Spleen (tissue), 11 donors: Measurements from ENCODE around the gene NR1D2. TPM values are rescaled to one million over a fixed set of nuclear protein-coding genes. Genes with fewer than 3 reads are reported as not detected.

ENCODE experiments used
- DNase-seq: peaks from one replicate; pipeline ENCODE4 v3.0.0-alpha.2; 2020
- H3K27ac ChIP-seq, 8 donors: fragments of 200-600 bp; sonication (generic) in 7 of 8; 1 replicate in 4 of 8; 2 replicates in 4 of 8; pipeline versions ENCODE4 v1.5.0 to v1.8.0; 2016 to 2021; ENCODE audit warnings: inconsistent platforms in 4 of 8, mild to moderate bottlenecking in 4 of 8, moderate library complexity in 1 of 8
- H3K27me3 ChIP-seq, 7 donors: fragments of 200-600 bp; sonication (generic) in 6 of 7; replicated peaks in 1 of 7; 1 replicate in 4 of 7; 2 replicates in 3 of 7; pipeline versions ENCODE4 v1.5.0 to v1.8.0; 2016 to 2021; ENCODE audit warnings: inconsistent platforms in 3 of 7, mild to moderate bottlenecking in 1 of 7
- H3K36me3 ChIP-seq, 6 donors: fragments of 200-600 bp; sonication (generic) in 5 of 6; 1 replicate in 4 of 6; 2 replicates in 2 of 6; pipeline versions ENCODE4 v1.5.0 to v1.8.0; 2016 to 2021; ENCODE audit warnings: inconsistent platforms in 2 of 6
- H3K4me1 ChIP-seq, 6 donors: fragments of 200-600 bp; sonication (generic) in 5 of 6; 1 replicate in 3 of 6; 2 replicates in 3 of 6; pipeline versions ENCODE4 v1.5.0 to v1.8.0; 2016 to 2021; ENCODE audit warnings: inconsistent platforms in 3 of 6
- H3K4me3 ChIP-seq, 8 donors: fragments of 200-600 bp; sonication (generic) in 7 of 8; 1 replicate in 4 of 8; 2 replicates in 4 of 8; pipeline versions ENCODE4 v1.5.0 to v1.8.0; 2016 to 2021; ENCODE audit warnings: inconsistent platforms in 4 of 8, mild to moderate bottlenecking in 4 of 8, moderate library complexity in 2 of 8
- H3K9me3 ChIP-seq, 8 donors: fragments of 200-600 bp; sonication (generic) in 7 of 8; 1 replicate in 4 of 8; 2 replicates in 4 of 8; pipeline versions ENCODE4 v1.5.0 to v1.8.0; 2016 to 2021; ENCODE audit warnings: inconsistent platforms in 4 of 8
- POLR2A ChIP-seq, 3 donors: fragments of 450-650 bp; IDR thresholded peaks; one replicate each; pipeline ENCODE4 v1.5.1; 2017; ENCODE audit warnings: antibody characterized with exemption in 3 of 3, mild to moderate bottlenecking in 1 of 3
- POLR2AphosphoS5 ChIP-seq, 3 donors: sonication (generic); formaldehyde crosslinking; IDR thresholded peaks; one replicate each; pipeline ENCODE4 v1.5.1; 2017; ENCODE audit warnings: antibody characterized with exemption in 3 of 3
- WGBS, 5 donors: extraction: QIAGEN DNeasy Blood & Tissue Kit in 3 of 5; methylation state at CpG; one replicate each; pipeline versions ENCODE4 v1.1.5 to v1.1.7; 2013 to 2018; 5-methylcytosine and 5-hydroxymethylcytosine counted together
- intact Hi-C: fragments of 100-400 bp; cut with DNase I; formaldehyde crosslinking; loops from one replicate; pipeline ENCODE4 v1.15.0; 2023; ENCODE audit warnings: low total_unique reads
- polyA plus RNA-seq, 3 donors: library from polyadenylated mRNA; stranded (reverse); fragments of 200-250 nt; gene quantifications; one replicate each; pipeline ENCODE4 v1.2.1, GENCODE V29; 2013
- total RNA-seq, 7 donors: library from RNA; depleted of rRNA in 3 of 7; stranded (reverse); fragments of >200 nt in 3 of 7; fragmentation: NEBNext Ultra II Directional in 4 of 7; extraction: Animal tissue kit (Norgen Biotek cat#: 25700) in 4 of 7; gene quantifications; one replicate each; pipeline versions ENCODE4 v1.1.0 to v1.2.1, GENCODE V29; 2016 to 2021
- TF ChIP-seq, protein P1 (sequence below), 11 experiments: fragments of 200-600 bp in 7 of 11; fragments of 450-650 bp in 4 of 11; sonication (generic) in 4 of 11; IDR thresholded peaks in 8 of 11; conservative IDR thresholded peaks in 3 of 11; 1 replicate in 7 of 11; 2 replicates in 4 of 11; pipeline versions ENCODE4 v1.4.0 to v1.8.0; 2016 to 2021; ENCODE audit warnings: antibody characterized with exemption in 11 of 11, inconsistent platforms in 4 of 11, mild to moderate bottlenecking in 1 of 11
- donor health status: healthy with polysubstance abuse.
- donor health status: DM: no; HTN: no; CAD: no; lungs with moderate emphysema.
- donor health status: DM: no; HTN: no; CAD: no.
- donor health status: Bipolar disorder and iron deficiency.
- donor health status: healthy.
- donor health status: DM: no; HTN: no; CAD: no.
- donor health status: DM: yes; HTN: yes; CAD: no.

NR1D2 gene
- total and polyA plus RNA-seq, 10 donors: 6.1 to 44.4 (median 33.3) TPM

DNA sequence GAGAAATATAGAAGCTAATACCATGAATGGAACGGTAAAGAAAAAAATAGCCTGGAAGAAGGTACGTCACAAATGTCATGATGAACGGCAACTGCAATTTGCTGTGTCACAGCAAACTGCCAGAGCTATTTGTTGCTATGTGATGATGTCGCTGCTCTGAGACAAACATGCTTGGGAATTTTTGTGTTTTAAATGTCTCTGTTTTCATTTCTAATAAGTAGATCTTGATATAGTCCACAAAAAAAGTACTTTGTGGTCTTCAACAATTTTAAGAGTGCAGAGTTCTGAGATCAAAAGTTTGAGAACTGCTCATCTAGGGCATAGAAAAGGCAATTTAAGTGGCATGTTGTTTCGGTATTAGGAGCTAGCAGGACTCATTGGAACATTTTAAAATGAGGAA lies 4.3 kb upstream of the NR1D2 start:
- peaks cover 0 to 7% (median 2%) of the 10 kb centered on the region in 8 donors for H3K9me3 ChIP-seq
- no peak overlapping the region for H3K27ac ChIP-seq
- H3K27me3 ChIP-seq: no peaks in the 10 kb centered on the region
- H3K4me1 ChIP-seq: peaks cover 0 to 12% (median 7%) of the 10 kb centered on the region in 6 donors
- DNase-seq: no peak
- no peaks in the 10 kb centered on the region for H3K36me3 ChIP-seq
- intact Hi-C loops: no loop called here
- WGBS, 5 donors: 65 to 87% (median 82%) methylated on average over 5 of the region's 5 CpGs
- no peak overlapping the region for H3K4me3 ChIP-seq
- TF ChIP-seq, protein P1, sequence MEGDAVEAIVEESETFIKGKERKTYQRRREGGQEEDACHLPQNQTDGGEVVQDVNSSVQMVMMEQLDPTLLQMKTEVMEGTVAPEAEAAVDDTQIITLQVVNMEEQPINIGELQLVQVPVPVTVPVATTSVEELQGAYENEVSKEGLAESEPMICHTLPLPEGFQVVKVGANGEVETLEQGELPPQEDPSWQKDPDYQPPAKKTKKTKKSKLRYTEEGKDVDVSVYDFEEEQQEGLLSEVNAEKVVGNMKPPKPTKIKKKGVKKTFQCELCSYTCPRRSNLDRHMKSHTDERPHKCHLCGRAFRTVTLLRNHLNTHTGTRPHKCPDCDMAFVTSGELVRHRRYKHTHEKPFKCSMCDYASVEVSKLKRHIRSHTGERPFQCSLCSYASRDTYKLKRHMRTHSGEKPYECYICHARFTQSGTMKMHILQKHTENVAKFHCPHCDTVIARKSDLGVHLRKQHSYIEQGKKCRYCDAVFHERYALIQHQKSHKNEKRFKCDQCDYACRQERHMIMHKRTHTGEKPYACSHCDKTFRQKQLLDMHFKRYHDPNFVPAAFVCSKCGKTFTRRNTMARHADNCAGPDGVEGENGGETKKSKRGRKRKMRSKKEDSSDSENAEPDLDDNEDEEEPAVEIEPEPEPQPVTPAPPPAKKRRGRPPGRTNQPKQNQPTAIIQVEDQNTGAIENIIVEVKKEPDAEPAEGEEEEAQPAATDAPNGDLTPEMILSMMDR (IDR thresholded peaks at IDR 0.05 in 8 of 11, conservative IDR thresholded peaks at IDR 0.05 in 3 of 11): no peak
- no peak for TF ChIP-seq POLR2AphosphoS5 (IDR thresholded peaks at IDR 0.05)
- no peak for TF ChIP-seq POLR2A (IDR thresholded peaks at IDR 0.05)

DNA sequence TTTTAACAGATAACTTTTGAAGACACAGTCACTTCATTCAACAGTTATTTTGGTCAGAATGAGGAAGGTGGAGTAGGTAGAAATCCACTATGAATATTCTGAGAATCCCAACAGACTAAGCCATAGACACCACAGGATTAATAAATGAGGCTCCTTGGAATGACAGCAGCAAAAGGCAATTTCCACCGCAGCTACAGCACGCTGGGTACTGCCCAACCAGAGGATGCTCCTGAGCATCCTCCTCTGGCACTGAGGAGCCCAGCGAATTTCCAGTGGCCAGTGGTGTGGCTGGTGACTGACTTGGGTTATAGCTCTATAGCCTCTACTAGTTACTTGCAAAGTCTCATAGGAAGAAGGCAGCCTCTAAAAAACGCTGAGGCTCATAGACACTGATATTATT lies 3.6 kb upstream of the NR1D2 start:
- intact Hi-C loops: no loop called here
- DNase-seq: no peak
- 87 to 95% (median 91%) methylated on average over 4 of the region's 4 CpGs for WGBS, 5 donors
- TF ChIP-seq POLR2A (IDR thresholded peaks at IDR 0.05) (no peak), POLR2AphosphoS5 (IDR thresholded peaks at IDR 0.05) (no peak)
- TF ChIP-seq, protein P1 (IDR thresholded peaks at IDR 0.05 in 8 of 11, conservative IDR thresholded peaks at IDR 0.05 in 3 of 11): no peak
- no peaks in the 10 kb centered on the region for H3K27me3 ChIP-seq
- peaks cover 2 to 15% (median 9%) of the 10 kb centered on the region in 6 donors for H3K4me1 ChIP-seq
- no peak overlapping the region for H3K4me3 ChIP-seq
- H3K9me3 ChIP-seq: peaks cover 0 to 7% (median 2%) of the 10 kb centered on the region in 8 donors
- H3K36me3 ChIP-seq: no peaks in the 10 kb centered on the region
- no peak overlapping the region for H3K27ac ChIP-seq

DNA sequence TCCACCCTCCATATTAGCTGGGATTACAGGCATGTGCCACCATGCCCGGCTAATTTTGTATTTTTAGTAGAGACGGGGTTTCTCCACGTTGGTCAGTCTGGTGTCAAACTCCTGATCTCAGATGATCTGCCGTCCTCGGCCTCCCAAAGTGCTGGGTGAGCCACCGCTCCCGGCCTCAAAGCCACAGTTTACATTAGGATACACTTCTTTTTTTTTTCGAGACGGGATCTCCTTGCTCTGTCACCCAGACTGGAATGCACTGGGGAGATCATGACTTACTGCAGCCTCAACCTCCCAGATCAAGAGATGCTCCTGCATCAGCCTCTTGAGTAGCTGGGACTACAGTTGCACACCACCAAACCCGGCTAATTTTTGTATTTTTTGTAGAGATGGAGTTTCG lies 2.5 kb upstream of the NR1D2 start:
- Histone ChIP-seq H3K4me3 (no peak overlapping the region), H3K4me1 (peaks cover 3 to 26% (median 20%) of the 10 kb centered on the region in 6 donors), H3K27me3 (no peaks in the 10 kb centered on the region), H3K36me3 (no peaks in the 10 kb centered on the region), H3K9me3 (peaks cover 0 to 7% (median 2%) of the 10 kb centered on the region in 8 donors), H3K27ac (no peak overlapping the region)
- TF ChIP-seq POLR2A (IDR thresholded peaks at IDR 0.05) (no peak), POLR2AphosphoS5 (IDR thresholded peaks at IDR 0.05) (no peak)
- TF ChIP-seq, protein P1 (IDR thresholded peaks at IDR 0.05 in 8 of 11, conservative IDR thresholded peaks at IDR 0.05 in 3 of 11): no peak
- 88 to 97% (median 91%) methylated on average over 11 of the region's 11 CpGs for WGBS, 5 donors
- intact Hi-C loops: no loop called here
- no peak for DNase-seq

DNA sequence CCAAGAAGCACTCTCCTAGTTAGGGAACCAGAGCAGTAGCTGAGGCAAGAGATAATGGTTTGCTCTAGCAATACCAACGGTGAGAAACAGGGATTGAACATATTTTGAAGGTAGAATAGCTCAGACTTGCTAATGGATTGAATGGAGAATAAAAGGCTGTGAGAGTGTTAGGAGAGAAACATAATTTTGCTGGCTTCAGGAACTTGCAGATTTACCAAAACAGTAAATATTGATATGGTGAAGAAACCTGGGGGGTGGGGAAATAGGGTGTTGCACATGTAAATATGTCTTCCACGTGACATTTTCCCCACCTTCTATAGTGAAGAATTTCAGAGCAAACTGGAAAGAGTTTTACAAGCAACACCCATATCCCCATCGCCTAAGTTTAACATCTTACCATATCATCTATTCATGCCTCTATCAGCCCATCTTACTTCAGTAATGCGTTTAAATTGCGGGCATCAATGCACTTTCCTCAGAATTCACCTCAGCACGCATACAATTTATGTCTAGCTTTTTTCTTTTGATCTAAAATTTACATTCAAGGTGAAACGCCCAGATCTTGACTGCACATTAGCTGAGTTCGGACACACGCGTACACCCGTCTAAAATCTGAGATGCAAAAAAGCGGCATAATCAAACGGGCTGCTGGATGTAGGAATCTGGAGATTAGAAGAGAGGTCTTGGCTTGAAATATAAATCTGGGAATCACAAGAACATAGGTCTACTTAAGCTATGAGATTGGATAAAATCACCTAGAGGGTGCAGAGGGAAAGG lies 891 bp upstream of the NR1D2 start:
- Histone ChIP-seq H3K4me1 (peaks cover 3 to 42% (median 34%) of the 10 kb centered on the region in 6 donors), H3K36me3 (no peaks in the 10 kb centered on the region), H3K4me3 (peak overlapping the region; percentile 59 to 93 (median 79)), H3K27me3 (no peaks in the 10 kb centered on the region), H3K27ac (peak overlapping the region; percentile 79 to 99 (median 96)), H3K9me3 (no peaks in the 10 kb centered on the region)
- 9 to 16% (median 11%) methylated on average over 13 of the region's 13 CpGs for whole genome bisulfite sequencing, 5 donors
- TF ChIP-seq, protein P1 (IDR thresholded peaks at IDR 0.05 in 8 of 11, conservative IDR thresholded peaks at IDR 0.05 in 3 of 11): no peak
- TF ChIP-seq POLR2AphosphoS5 (IDR thresholded peaks at IDR 0.05) (no peak), POLR2A (IDR thresholded peaks at IDR 0.05) (no peak)
- no peak for DNase-seq
- intact Hi-C loops: loop anchor here (2.0 kb wide), 1 partner anchor 25 kb away; no protein-coding TSS in a partner anchor
